Measurements from ENCODE around the gene CCR7. TPM values are rescaled to one million over a fixed set of nuclear protein-coding genes. Genes with fewer than 3 reads are reported as not detected.
A peak's percentile ranks its signal among the peaks of the same experiment; 100 is the strongest.

Gene CCR7
- total and polyA plus RNA-seq, 2 of the 13 experiments (the other 11 are each of a cell fraction or from before 2014, with no cell fraction given) = 0.04 to 0.53 TPM

- 0 out of 2 replicates have a peak, but pooled peaks have one; percentile 82 for TF ChIP-seq RORA (CRISPR knock-in tag; IDR thresholded peaks at IDR 0.05)
- TF ChIP-seq ZNF556 (CRISPR knock-in tag; IDR thresholded peaks at IDR 0.05; ENCODE audit: borderline replicate concordance) = peak; percentile 96
- TF ChIP-seq TBX2 (CRISPR knock-in tag; IDR thresholded peaks at IDR 0.05; ENCODE audit: borderline replicate concordance) = peak; percentile 93
- no peak for TF ChIP-seq ZNF577 (CRISPR knock-in tag; IDR thresholded peaks at IDR 0.05; ENCODE audit: borderline replicate concordance, low read depth)
- no peak for TF ChIP-seq HCFC1 (IDR thresholded peaks at IDR 0.05; ENCODE audit: low read depth, low read length)
- TF ChIP-seq GMEB1 (CRISPR knock-in tag; IDR thresholded peaks at IDR 0.05; ENCODE audit: borderline replicate concordance) = peak; percentile 61; the same call in 1 of the 2 replicates
- TF ChIP-seq GTF2F1 (IDR thresholded peaks at IDR 0.05; ENCODE audit: low read length) = no peak
- peak; percentile 51; the same call in 1 of the 2 replicates for TF ChIP-seq HNF1B (CRISPR knock-in tag; IDR thresholded peaks at IDR 0.05)
- TF ChIP-seq CEBPB (IDR thresholded peaks at IDR 0.05; ENCODE audit: borderline replicate concordance, low read depth, low read length) = peak; percentile 99
- TF ChIP-seq NR2F2 (IDR thresholded peaks at IDR 0.05; ENCODE audit: borderline replicate concordance, low read depth) = peak; percentile 99
- TF ChIP-seq PAWR (CRISPR knock-in tag; IDR thresholded peaks at IDR 0.05; ENCODE audit: borderline replicate concordance) = no peak
- 0 out of 2 replicates have a peak, but pooled peaks have one; percentile 55 for TF ChIP-seq ZNF674 (CRISPR knock-in tag; IDR thresholded peaks at IDR 0.05; ENCODE audit: low read depth)
- peak; percentile 12; the same call in 1 of the 2 replicates for TF ChIP-seq ARHGAP35 (CRISPR knock-in tag; IDR thresholded peaks at IDR 0.05; ENCODE audit: borderline replicate concordance)
- TF ChIP-seq POLR2AphosphoS5 (IDR thresholded peaks at IDR 0.05; ENCODE audit: low read depth, low read length) = peak; percentile 53; the same call in 1 of the 2 replicates
- peak; percentile 93 for TF ChIP-seq HOXA3 (CRISPR knock-in tag; IDR thresholded peaks at IDR 0.05)
- peak; percentile 72; the same call in 1 of the 2 replicates for TF ChIP-seq HBP1 (CRISPR knock-in tag; IDR thresholded peaks at IDR 0.05; ENCODE audit: low read depth)
- TF ChIP-seq ZNF816 (CRISPR knock-in tag; IDR thresholded peaks at IDR 0.05; ENCODE audit: borderline replicate concordance) = no peak
- TF ChIP-seq ZNF451 (CRISPR knock-in tag; IDR thresholded peaks at IDR 0.05) = peak; percentile 38; the same call in 1 of the 2 replicates
- TF ChIP-seq MXD1 (CRISPR knock-in tag; IDR thresholded peaks at IDR 0.05) = 0 out of 2 replicates have a peak, but pooled peaks have one; percentile 32
- TF ChIP-seq ZNF598 (CRISPR knock-in tag; IDR thresholded peaks at IDR 0.05; ENCODE audit: borderline replicate concordance) = no peak
- no peak for TF ChIP-seq RAD21 (CRISPR knock-in tag; IDR thresholded peaks at IDR 0.05)
- TF ChIP-seq ZNF850 (CRISPR knock-in tag; conservative IDR thresholded peaks at IDR 0.05) = no peak
- TF ChIP-seq PHF20 (CRISPR knock-in tag; IDR thresholded peaks at IDR 0.05) = peak; percentile 38; the same call in 1 of the 2 replicates
- 0 out of 2 replicates have a peak, but pooled peaks have one; percentile 71 for TF ChIP-seq ZIK1 (CRISPR knock-in tag; IDR thresholded peaks at IDR 0.05; ENCODE audit: borderline replicate concordance, low read depth)
Measured at GRCh38 chr17:40548982-40549685, 16.1 kb downstream of the CCR7 start (continued).
